ENCODE data around the gene GPR37. TPM values are rescaled to one million over a fixed set of nuclear protein-coding genes. Genes with fewer than 3 reads are reported as not detected.

The GPR37 gene
- total RNA-seq, 2 experiments from 2014 or later, result not detected

DNA sequence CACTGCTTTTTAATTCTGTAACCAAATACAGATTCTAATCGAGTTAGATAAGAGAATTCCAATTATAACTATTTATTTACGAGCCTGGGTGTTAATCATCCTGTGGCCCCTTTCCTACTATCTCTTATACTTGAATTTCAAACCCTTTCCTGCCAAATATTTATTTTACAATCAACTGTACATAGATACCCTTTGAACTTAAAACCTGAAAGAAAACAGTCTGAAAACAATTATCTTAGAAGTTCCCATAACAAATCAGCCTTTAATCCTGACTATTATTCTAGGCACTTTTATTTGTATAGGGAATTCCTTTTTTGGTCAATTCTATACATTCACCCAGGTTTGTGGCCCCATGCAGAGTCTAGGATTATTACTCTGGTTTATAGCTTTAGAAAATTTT, 10.6 kb upstream of the GPR37 start:
- TF ChIP-seq CTCF (IDR thresholded peaks at IDR 0.05), result no peak
- no peak for DNase-seq
- POLR2A ChIA-PET, result no interaction called here
- H3K36me3 Mint-ChIP-seq (ENCODE audit: low read depth), result no peaks in the 10 kb centered on the region
- H3K4me1 Mint-ChIP-seq (ENCODE audit: low read depth), result no peaks in the 10 kb centered on the region
- no peak for ATAC-seq
- CTCF ChIA-PET, result no interaction called here
- intact Hi-C loops (cut with micrococcal nuclease), result no loop called here
- H3K27ac Mint-ChIP-seq, result no peak overlapping the region
- H3K9me3 Mint-ChIP-seq, result no peaks in the 10 kb centered on the region
- no peak overlapping the region for H3K4me3 Mint-ChIP-seq
- H3K27me3 Mint-ChIP-seq, result peaks cover 16% of the 10 kb centered on the region

- ATAC-seq, result no peak
- POLR2A ChIA-PET, result no interaction called here
- intact Hi-C loops (cut with micrococcal nuclease), result no loop called here
- Mint-ChIP-seq H3K27me3 (peaks cover 16% of the 10 kb centered on the region), H3K9me3 (no peaks in the 10 kb centered on the region), H3K4me1 (ENCODE audit: low read depth) (no peaks in the 10 kb centered on the region), H3K27ac (no peak overlapping the region), H3K4me3 (no peak overlapping the region), H3K36me3 (ENCODE audit: low read depth) (no peaks in the 10 kb centered on the region)
- DNase-seq, result no peak
- CTCF ChIA-PET, result no interaction called here
- TF ChIP-seq CTCF (IDR thresholded peaks at IDR 0.05), result no peak
Measured at GRCh38 chr7:124775422-124775821, 9.8 kb upstream of the GPR37 start.

- H3K36me3 Mint-ChIP-seq (ENCODE audit: low read depth), result no peaks in the 10 kb centered on the region
- intact Hi-C loops (cut with micrococcal nuclease), result no loop called here
- H3K4me1 Mint-ChIP-seq (ENCODE audit: low read depth), result no peaks in the 10 kb centered on the region
- H3K27ac Mint-ChIP-seq, result no peak overlapping the region
- TF ChIP-seq CTCF (IDR thresholded peaks at IDR 0.05), result no peak
- ChIA-PET POLR2A (no interaction called here), CTCF (no interaction called here)
- H3K4me3 Mint-ChIP-seq, result no peak overlapping the region
- H3K27me3 Mint-ChIP-seq, result peaks cover 16% of the 10 kb centered on the region
- DNase-seq, result no peak
- no peaks in the 10 kb centered on the region for H3K9me3 Mint-ChIP-seq
- ATAC-seq, result no peak
Measured at GRCh38 chr7:124773938-124774337, 8.3 kb upstream of the GPR37 start.

- intact Hi-C loops (cut with micrococcal nuclease), result no loop called here
- peaks cover 18% of the 10 kb centered on the region for H3K27me3 Mint-ChIP-seq
- no peaks in the 10 kb centered on the region for H3K36me3 Mint-ChIP-seq (ENCODE audit: low read depth)
- H3K4me3 Mint-ChIP-seq, result no peak overlapping the region
- ChIA-PET POLR2A (no interaction called here), CTCF (no interaction called here)
- TF ChIP-seq CTCF (IDR thresholded peaks at IDR 0.05), result no peak
- H3K9me3 Mint-ChIP-seq, result no peaks in the 10 kb centered on the region
- no peak for ATAC-seq
- no peak for DNase-seq
- H3K4me1 Mint-ChIP-seq (ENCODE audit: low read depth), result no peaks in the 10 kb centered on the region
- no peak overlapping the region for H3K27ac Mint-ChIP-seq
Measured at GRCh38 chr7:124773339-124773738, 7.7 kb upstream of the GPR37 start.

- H3K4me1 Mint-ChIP-seq (ENCODE audit: low read depth), result peaks cover 8% of the 10 kb centered on the region
- no peak for TF ChIP-seq CTCF (IDR thresholded peaks at IDR 0.05)
- H3K27me3 Mint-ChIP-seq, result peaks cover 36% of the 10 kb centered on the region
- CTCF ChIA-PET, result no interaction called here
- no peaks in the 10 kb centered on the region for H3K36me3 Mint-ChIP-seq (ENCODE audit: low read depth)
- DNase-seq, result no peak
- H3K4me3 Mint-ChIP-seq, result no peak overlapping the region
- no peaks in the 10 kb centered on the region for H3K9me3 Mint-ChIP-seq
- POLR2A ChIA-PET, result no interaction called here
- no peak for ATAC-seq
- intact Hi-C loops (cut with micrococcal nuclease), result no loop called here
- no peak overlapping the region for H3K27ac Mint-ChIP-seq
Measured at GRCh38 chr7:124769136-124769535, 3.5 kb upstream of the GPR37 start.

Data from activated CD8-positive, alpha-beta T cell treated with anti-CD3 and anti-CD28 coated beads for 36 hours (primary cell).